ENCODE data around the gene MCF2.

The MCF2 gene

DNA sequence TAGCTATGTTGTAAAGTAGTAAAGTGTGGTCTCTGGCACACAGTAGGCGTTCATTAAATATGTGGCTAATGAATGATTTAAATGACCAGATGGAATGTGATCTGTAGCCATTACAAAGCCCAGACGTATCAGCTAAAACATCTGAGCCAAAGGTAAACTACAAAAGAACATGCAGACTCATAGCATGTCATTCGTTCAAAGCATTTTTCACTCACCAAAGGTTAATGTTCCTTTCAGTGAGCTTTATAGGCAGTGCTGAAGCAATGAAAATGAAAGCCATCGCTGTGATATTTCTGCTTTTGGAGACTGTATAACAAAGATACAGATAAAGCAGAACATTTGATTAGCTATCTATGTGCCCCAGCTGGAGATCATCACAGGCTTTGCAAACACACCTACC, 126.9 kb downstream of the MCF2 start:
- Histone ChIP-seq H3K36me3 (ENCODE audit: insufficient read depth, low read length) (no peaks in the 10 kb centered on the region), H3K27me3 (ENCODE audit: insufficient read depth, low read length, poor library complexity, severe bottlenecking) (no peaks in the 10 kb centered on the region), H3K4me1 (ENCODE audit: insufficient read depth, low read length, poor library complexity, severe bottlenecking) (no peaks in the 10 kb centered on the region), H2AFZ (ENCODE audit: low read length) (no peak overlapping the region), H3F3A (ENCODE audit: low read depth) (no peaks in the 10 kb centered on the region), H3K9me3 (ENCODE audit: insufficient read depth, low read depth, low read length) (no peaks in the 10 kb centered on the region), H3K4me2 (ENCODE audit: low read depth, low read length, poor library complexity, severe bottlenecking) (no peak overlapping the region), H3K4me3 (ENCODE audit: low read length, poor library complexity, severe bottlenecking) (no peak overlapping the region), H4K20me1 (ENCODE audit: insufficient read depth, low read length, poor library complexity, severe bottlenecking) (no peaks in the 10 kb centered on the region), H3K9me2 (replicated peaks; ENCODE audit: low read depth, low read length) (no peaks in the 10 kb centered on the region), H3K9ac (ENCODE audit: low read depth, low read length, poor library complexity, severe bottlenecking) (no peak overlapping the region), H3K79me2 (ENCODE audit: insufficient read depth, low read length) (no peaks in the 10 kb centered on the region)
- no peak for TF ChIP-seq EZH2phosphoT487 (IDR thresholded peaks at IDR 0.05; ENCODE audit: borderline replicate concordance)
- TF ChIP-seq, protein P1, sequence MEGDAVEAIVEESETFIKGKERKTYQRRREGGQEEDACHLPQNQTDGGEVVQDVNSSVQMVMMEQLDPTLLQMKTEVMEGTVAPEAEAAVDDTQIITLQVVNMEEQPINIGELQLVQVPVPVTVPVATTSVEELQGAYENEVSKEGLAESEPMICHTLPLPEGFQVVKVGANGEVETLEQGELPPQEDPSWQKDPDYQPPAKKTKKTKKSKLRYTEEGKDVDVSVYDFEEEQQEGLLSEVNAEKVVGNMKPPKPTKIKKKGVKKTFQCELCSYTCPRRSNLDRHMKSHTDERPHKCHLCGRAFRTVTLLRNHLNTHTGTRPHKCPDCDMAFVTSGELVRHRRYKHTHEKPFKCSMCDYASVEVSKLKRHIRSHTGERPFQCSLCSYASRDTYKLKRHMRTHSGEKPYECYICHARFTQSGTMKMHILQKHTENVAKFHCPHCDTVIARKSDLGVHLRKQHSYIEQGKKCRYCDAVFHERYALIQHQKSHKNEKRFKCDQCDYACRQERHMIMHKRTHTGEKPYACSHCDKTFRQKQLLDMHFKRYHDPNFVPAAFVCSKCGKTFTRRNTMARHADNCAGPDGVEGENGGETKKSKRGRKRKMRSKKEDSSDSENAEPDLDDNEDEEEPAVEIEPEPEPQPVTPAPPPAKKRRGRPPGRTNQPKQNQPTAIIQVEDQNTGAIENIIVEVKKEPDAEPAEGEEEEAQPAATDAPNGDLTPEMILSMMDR (conservative IDR thresholded peaks at IDR 0.05; ENCODE audit: low read length) = no peak

GRCh38 chrX:139566981-139567380, 141.0 kb downstream of the MCF2 start:
- Histone ChIP-seq H2AFZ (ENCODE audit: low read length) (no peak overlapping the region), H3K4me1 (ENCODE audit: insufficient read depth, low read length, poor library complexity, severe bottlenecking) (no peaks in the 10 kb centered on the region), H3K9me2 (replicated peaks; ENCODE audit: low read depth, low read length) (no peaks in the 10 kb centered on the region), H3K36me3 (ENCODE audit: insufficient read depth, low read length) (no peaks in the 10 kb centered on the region), H3F3A (ENCODE audit: low read depth) (no peaks in the 10 kb centered on the region), H3K9me3 (ENCODE audit: insufficient read depth, low read depth, low read length) (no peaks in the 10 kb centered on the region), H3K4me3 (ENCODE audit: low read length, poor library complexity, severe bottlenecking) (no peak overlapping the region), H3K9ac (ENCODE audit: low read depth, low read length, poor library complexity, severe bottlenecking) (no peak overlapping the region), H3K27me3 (ENCODE audit: insufficient read depth, low read length, poor library complexity, severe bottlenecking) (no peaks in the 10 kb centered on the region), H3K4me2 (ENCODE audit: low read depth, low read length, poor library complexity, severe bottlenecking) (no peak overlapping the region), H3K79me2 (ENCODE audit: insufficient read depth, low read length) (no peaks in the 10 kb centered on the region), H4K20me1 (ENCODE audit: insufficient read depth, low read length, poor library complexity, severe bottlenecking) (no peaks in the 10 kb centered on the region)
- no peak for TF ChIP-seq EZH2phosphoT487 (IDR thresholded peaks at IDR 0.05; ENCODE audit: borderline replicate concordance)
- TF ChIP-seq, protein P1 (conservative IDR thresholded peaks at IDR 0.05; ENCODE audit: low read length) = no peak

GRCh38 chrX:139563251-139563650, 144.7 kb downstream of the MCF2 start:
- Histone ChIP-seq H3K79me2 (ENCODE audit: insufficient read depth, low read length) (no peaks in the 10 kb centered on the region), H3K4me2 (ENCODE audit: low read depth, low read length, poor library complexity, severe bottlenecking) (no peak overlapping the region), H3K9me3 (ENCODE audit: insufficient read depth, low read depth, low read length) (no peaks in the 10 kb centered on the region), H3K36me3 (ENCODE audit: insufficient read depth, low read length) (no peaks in the 10 kb centered on the region), H3F3A (ENCODE audit: low read depth) (no peaks in the 10 kb centered on the region), H4K20me1 (ENCODE audit: insufficient read depth, low read length, poor library complexity, severe bottlenecking) (no peaks in the 10 kb centered on the region), H2AFZ (ENCODE audit: low read length) (no peak overlapping the region), H3K9me2 (replicated peaks; ENCODE audit: low read depth, low read length) (no peaks in the 10 kb centered on the region), H3K4me3 (ENCODE audit: low read length, poor library complexity, severe bottlenecking) (no peak overlapping the region), H3K9ac (ENCODE audit: low read depth, low read length, poor library complexity, severe bottlenecking) (no peak overlapping the region), H3K27me3 (ENCODE audit: insufficient read depth, low read length, poor library complexity, severe bottlenecking) (no peaks in the 10 kb centered on the region), H3K4me1 (ENCODE audit: insufficient read depth, low read length, poor library complexity, severe bottlenecking) (no peaks in the 10 kb centered on the region)
- TF ChIP-seq, protein P1 (conservative IDR thresholded peaks at IDR 0.05; ENCODE audit: low read length) = no peak
- TF ChIP-seq EZH2phosphoT487 (IDR thresholded peaks at IDR 0.05; ENCODE audit: borderline replicate concordance) = no peak
